Gastrocnemius medialis (tissue), 4 donors: Measurements from ENCODE around the gene TARM1. TPM values are rescaled to one million over a fixed set of nuclear protein-coding genes. Genes with fewer than 3 reads are reported as not detected.

ENCODE experiments used
- ATAC-seq, 2 donors: fragments of 150-250 bp; one replicate each; pipeline ENCODE4 v1.9.1; 2016
- DNase-seq, 2 donors: peaks; one replicate each; pipeline ENCODE4 v3.0.0-alpha.2; 2019
- H3K27ac ChIP-seq, 4 donors: fragments of 200-600 bp; sonication (generic); 1 replicate in 1 of 4; 2 replicates in 3 of 4; pipeline ENCODE4 v1.5.1; 2016 to 2018; ENCODE audit warnings: mild to moderate bottlenecking in 2 of 4, moderate library complexity in 1 of 4
- H3K27me3 ChIP-seq, 3 donors: fragments of 200-600 bp; sonication (generic) in 2 of 3; 1 replicate in 1 of 3; 2 replicates in 2 of 3; pipeline versions ENCODE4 v1.5.1 to v1.6.0; 2016 to 2019; ENCODE audit warnings: mild to moderate bottlenecking in 1 of 3, moderate library complexity in 1 of 3
- H3K36me3 ChIP-seq, 2 donors: fragments of 200-600 bp; sonication (generic) in 1 of 2; one replicate each; pipeline ENCODE4 v1.5.1; 2017 to 2018
- H3K4me1 ChIP-seq, 2 donors: fragments of 200-600 bp; sonication (generic) in 1 of 2; one replicate each; pipeline ENCODE4 v1.5.1; 2016 to 2017; ENCODE audit warnings: mild to moderate bottlenecking in 2 of 2
- H3K4me3 ChIP-seq, 4 donors: fragments of 200-600 bp; sonication (generic) in 3 of 4; 1 replicate in 1 of 4; 2 replicates in 3 of 4; pipeline ENCODE4 v1.5.1; 2016 to 2019; ENCODE audit warnings: mild to moderate bottlenecking in 2 of 4
- H3K9me3 ChIP-seq, 3 donors: fragments of 200-600 bp; sonication (generic) in 2 of 3; 1 replicate in 1 of 3; 2 replicates in 2 of 3; pipeline ENCODE4 v1.5.1; 2016 to 2019
- POLR2A ChIP-seq, 2 donors: fragments of 450-650 bp; IDR thresholded peaks; one replicate each; pipeline ENCODE4 v1.6.1; 2017; ENCODE audit warnings: antibody characterized with exemption in 2 of 2, mild to moderate bottlenecking in 2 of 2, moderate library complexity in 2 of 2
- in situ Hi-C, 4 donors: fragments of 200-750 bp; cut with MboI; loops; one replicate each; pipeline versions ENCODE4 v1.15.0 to v1.8.0; 2017; ENCODE audit warnings: low sequenced_read_pairs in 4 of 4
- intact Hi-C: fragments of 100-400 bp; cut with DNase I; formaldehyde crosslinking; loops from one replicate; pipeline ENCODE4 v1.15.1; 2023; ENCODE audit warnings: low total_unique reads
- total RNA-seq, 4 donors: library from RNA; depleted of rRNA; stranded (reverse); fragments of >200 nt; gene quantifications; one replicate each; pipeline versions ENCODE4 v1.1.0 to v1.2.3, GENCODE V29; 2016
- TF ChIP-seq, protein P1 (sequence below), 5 experiments: fragments of 450-650 bp in 3 of 5; fragments of 200-600 bp in 2 of 5; sonication (generic) in 2 of 5; IDR thresholded peaks in 4 of 5; conservative IDR thresholded peaks in 1 of 5; 1 replicate in 4 of 5; 2 replicates in 1 of 5; pipeline ENCODE4 v1.5.1; 2016 to 2019; ENCODE audit warnings: antibody characterized with exemption in 5 of 5, mild to moderate bottlenecking in 3 of 5, moderate library complexity in 3 of 5

Gene TARM1
- total RNA-seq, 4 donors from 2014 or later = not detected

DNA sequence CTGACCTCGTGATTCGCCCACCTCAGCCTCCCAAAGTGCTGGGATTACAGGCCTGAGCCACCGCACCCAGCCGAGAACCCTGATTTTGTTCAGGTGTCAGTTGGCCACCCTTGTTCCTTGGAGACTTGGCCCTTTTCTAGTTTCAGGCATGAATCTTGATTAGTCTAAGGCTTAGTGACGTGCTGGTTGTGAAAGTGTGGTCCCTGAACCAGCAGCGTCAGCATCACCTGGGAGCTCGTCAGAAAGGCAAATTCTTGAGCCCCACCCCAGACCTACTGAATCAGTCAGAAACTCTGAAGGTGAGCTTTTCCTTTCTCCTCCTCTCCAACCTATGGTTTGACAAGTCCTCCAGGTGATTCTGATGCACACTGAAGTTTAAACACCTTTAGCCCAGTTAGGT lies 54.5 kb downstream of the TARM1 start:
- H3K9me3 ChIP-seq = no peaks in the 10 kb centered on the region
- intact Hi-C loops = no loop called here
- no peak for DNase-seq
- no peaks in the 10 kb centered on the region for H3K4me1 ChIP-seq
- H3K27me3 ChIP-seq = peaks cover 0 to 6% (median 4%) of the 10 kb centered on the region in 3 donors
- TF ChIP-seq POLR2A (IDR thresholded peaks at IDR 0.05) = no peak
- TF ChIP-seq, protein P1, sequence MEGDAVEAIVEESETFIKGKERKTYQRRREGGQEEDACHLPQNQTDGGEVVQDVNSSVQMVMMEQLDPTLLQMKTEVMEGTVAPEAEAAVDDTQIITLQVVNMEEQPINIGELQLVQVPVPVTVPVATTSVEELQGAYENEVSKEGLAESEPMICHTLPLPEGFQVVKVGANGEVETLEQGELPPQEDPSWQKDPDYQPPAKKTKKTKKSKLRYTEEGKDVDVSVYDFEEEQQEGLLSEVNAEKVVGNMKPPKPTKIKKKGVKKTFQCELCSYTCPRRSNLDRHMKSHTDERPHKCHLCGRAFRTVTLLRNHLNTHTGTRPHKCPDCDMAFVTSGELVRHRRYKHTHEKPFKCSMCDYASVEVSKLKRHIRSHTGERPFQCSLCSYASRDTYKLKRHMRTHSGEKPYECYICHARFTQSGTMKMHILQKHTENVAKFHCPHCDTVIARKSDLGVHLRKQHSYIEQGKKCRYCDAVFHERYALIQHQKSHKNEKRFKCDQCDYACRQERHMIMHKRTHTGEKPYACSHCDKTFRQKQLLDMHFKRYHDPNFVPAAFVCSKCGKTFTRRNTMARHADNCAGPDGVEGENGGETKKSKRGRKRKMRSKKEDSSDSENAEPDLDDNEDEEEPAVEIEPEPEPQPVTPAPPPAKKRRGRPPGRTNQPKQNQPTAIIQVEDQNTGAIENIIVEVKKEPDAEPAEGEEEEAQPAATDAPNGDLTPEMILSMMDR (IDR thresholded peaks at IDR 0.05 in 4 of 5, conservative IDR thresholded peaks at IDR 0.05 in 1 of 5) = no peak
- in situ Hi-C loops = loop anchor here in 2 of 4 donors (10.0 kb wide), 2 partner anchors 122 to 232 kb away; partner anchors contain the start of gene CACNG7 (in 1 of the 2)
- ATAC-seq = no peak
- H3K4me3 ChIP-seq = no peak overlapping the region
- no peak overlapping the region for H3K27ac ChIP-seq
- no peaks in the 10 kb centered on the region for H3K36me3 ChIP-seq

DNA sequence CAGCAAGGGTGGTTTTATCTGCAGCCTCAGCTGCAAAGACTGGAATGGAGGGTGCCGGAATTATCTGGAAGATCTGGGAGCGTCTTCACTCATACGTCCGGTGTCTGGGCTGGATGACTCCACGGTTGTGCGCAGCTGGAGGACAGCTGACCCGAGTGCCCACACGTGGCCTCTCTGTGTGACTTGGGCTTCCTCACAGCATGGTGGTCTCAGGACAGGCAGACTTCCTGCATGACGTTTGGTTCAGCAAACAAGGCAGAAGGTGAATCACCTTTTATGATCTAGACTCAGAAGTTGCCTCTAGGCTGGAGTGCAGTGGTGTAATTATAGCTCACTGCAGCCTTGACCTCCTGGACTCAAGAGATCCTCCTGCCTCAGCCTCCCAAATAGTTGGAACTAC lies 56.5 kb downstream of the TARM1 start:
- Histone ChIP-seq H3K4me3 (no peak overlapping the region), H3K36me3 (no peaks in the 10 kb centered on the region), H3K4me1 (no peaks in the 10 kb centered on the region), H3K27ac (no peak overlapping the region), H3K9me3 (no peaks in the 10 kb centered on the region), H3K27me3 (peaks cover 0 to 4% (median 2%) of the 10 kb centered on the region in 3 donors)
- no peak for ATAC-seq
- TF ChIP-seq POLR2A (IDR thresholded peaks at IDR 0.05) = no peak
- TF ChIP-seq, protein P1 (IDR thresholded peaks at IDR 0.05 in 4 of 5, conservative IDR thresholded peaks at IDR 0.05 in 1 of 5) = no peak
- in situ Hi-C loops (loop anchor here (5.0 to 10.0 kb wide), 4 partner anchors 112 to 230 kb away; partner anchors contain the start of gene CACNG7 (in 1 of the 4)), intact Hi-C loops (loop anchor here (2.0 to 5.0 kb wide), 4 partner anchors 42 to 827 kb away; no protein-coding TSS in a partner anchor)
- no peak for DNase-seq

DNA sequence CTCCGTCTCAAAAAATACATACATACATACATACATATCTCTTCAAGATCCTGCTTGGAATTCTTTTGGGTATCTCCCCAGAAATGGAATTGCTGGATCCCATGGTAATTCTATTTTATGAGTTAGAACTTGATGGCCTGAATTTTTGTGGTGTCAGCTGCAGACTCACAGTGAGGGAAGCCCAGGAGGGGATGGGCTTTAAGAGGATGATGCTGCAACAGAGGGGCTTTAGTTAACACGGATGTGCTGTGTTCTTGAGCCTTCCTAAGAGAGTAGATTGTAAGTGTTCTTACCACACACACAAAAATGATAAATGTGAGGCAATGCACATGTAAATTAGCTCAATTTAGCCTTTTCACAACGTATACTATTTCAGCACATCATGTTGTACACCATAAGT lies 58.0 kb downstream of the TARM1 start:
- no peak for DNase-seq
- H3K27ac ChIP-seq = no peak overlapping the region
- TF ChIP-seq POLR2A (IDR thresholded peaks at IDR 0.05) = no peak
- TF ChIP-seq, protein P1 (IDR thresholded peaks at IDR 0.05 in 4 of 5, conservative IDR thresholded peaks at IDR 0.05 in 1 of 5) = no peak
- H3K4me1 ChIP-seq = no peaks in the 10 kb centered on the region
- no peaks in the 10 kb centered on the region for H3K36me3 ChIP-seq
- in situ Hi-C loops (loop anchor here (5.0 to 10.0 kb wide), 4 partner anchors 111 to 228 kb away; partner anchors contain the start of gene CACNG7 (in 1 of the 4)), intact Hi-C loops (loop anchor here (5.0 kb wide), 3 partner anchors 41 to 826 kb away; no protein-coding TSS in a partner anchor)
- no peak for ATAC-seq
- H3K9me3 ChIP-seq = no peaks in the 10 kb centered on the region
- peaks cover 0 to 4% (median 0%) of the 10 kb centered on the region in 3 donors for H3K27me3 ChIP-seq
- no peak overlapping the region for H3K4me3 ChIP-seq

DNA sequence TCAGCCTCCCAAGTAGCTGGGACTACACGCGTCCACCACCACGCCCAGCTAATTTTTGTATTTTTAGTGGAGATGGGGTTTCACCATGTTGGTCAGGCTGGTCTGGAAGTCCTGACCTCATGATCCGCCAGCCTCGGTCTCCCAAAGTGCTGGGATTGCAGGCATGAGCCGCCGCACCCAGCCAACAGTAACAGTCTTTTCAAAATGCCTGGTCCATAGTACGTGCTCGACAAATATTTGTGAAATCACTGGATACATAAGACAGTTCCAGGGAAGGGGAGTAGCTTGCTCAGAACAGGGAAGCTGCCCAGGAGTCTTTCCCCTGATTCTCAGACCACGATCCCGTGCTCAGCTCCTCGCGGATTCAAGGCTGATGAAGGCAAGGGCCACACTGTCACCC lies 59.2 kb downstream of the TARM1 start:
- in situ Hi-C loops = loop anchor here (5.0 to 10.0 kb wide), 4 partner anchors 110 to 227 kb away; partner anchors contain the start of gene CACNG7 (in 1 of the 4)

More for the DNA sequence above, 59.2 kb downstream of the TARM1 start:
- no peak overlapping the region for H3K4me3 ChIP-seq
- no peak for TF ChIP-seq POLR2A (IDR thresholded peaks at IDR 0.05)
- TF ChIP-seq, protein P1 (IDR thresholded peaks at IDR 0.05 in 4 of 5, conservative IDR thresholded peaks at IDR 0.05 in 1 of 5) = no peak
- H3K36me3 ChIP-seq = no peaks in the 10 kb centered on the region
- H3K9me3 ChIP-seq = no peaks in the 10 kb centered on the region
- no peaks in the 10 kb centered on the region for H3K27me3 ChIP-seq
- DNase-seq = no peak
- H3K27ac ChIP-seq = no peak overlapping the region
- intact Hi-C loops = loop anchor here (5.0 kb wide), 3 partner anchors 40 to 825 kb away; no protein-coding TSS in a partner anchor
- no peaks in the 10 kb centered on the region for H3K4me1 ChIP-seq
- ATAC-seq = no peak
